Activated T-helper 1 cell treated with anti-CD3 and anti-CD28 coated beads, Interleukin-2, amount 50 U/mL, for 16 hours (primary cell): ENCODE measurements around the gene ZNF274.
"Not testable (repeated sequence)": the region's sequence is repeated elsewhere in the genome, so short reads cannot be mapped to it uniquely, and the experiment has no call there.

Source experiments
- DNase-seq, 2 donors: peaks; one replicate each; pipeline ENCODE4 v3.0.0-alpha.2; 2020; ENCODE audit warnings: low read depth in 1 of 2, low spot score in 1 of 2

The ZNF274 gene

GRCh38 chr19:58182989-58183816 lies at the start of gene ZNF274:
Gene ZNF274, plus strand, starts transcription at chr19:58183061. Its CDS starts 905 bp downstream, at chr19:58183966.
- peak; percentile 84 to 86 for DNase-seq

DNA sequence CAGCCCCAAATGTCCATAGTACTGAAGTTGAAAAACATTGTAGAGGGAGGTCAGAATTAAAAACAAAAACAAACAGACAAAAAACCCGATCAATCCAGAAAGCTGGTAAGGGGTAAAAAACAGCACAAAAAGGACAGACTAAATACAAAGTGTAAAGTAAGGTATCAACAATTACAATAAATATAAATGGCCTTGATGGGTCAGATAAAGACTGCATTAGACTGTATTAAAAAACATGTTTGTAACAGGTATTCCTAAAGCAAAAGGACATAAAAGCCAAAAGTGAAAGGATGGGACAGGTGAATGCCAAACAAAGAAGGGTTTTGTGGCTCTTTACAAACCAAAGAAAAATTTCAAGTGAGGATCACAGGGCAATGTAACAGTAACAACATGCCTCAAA lies 48.6 kb upstream of the ZNF274 start:
- DNase-seq = no peak

DNA sequence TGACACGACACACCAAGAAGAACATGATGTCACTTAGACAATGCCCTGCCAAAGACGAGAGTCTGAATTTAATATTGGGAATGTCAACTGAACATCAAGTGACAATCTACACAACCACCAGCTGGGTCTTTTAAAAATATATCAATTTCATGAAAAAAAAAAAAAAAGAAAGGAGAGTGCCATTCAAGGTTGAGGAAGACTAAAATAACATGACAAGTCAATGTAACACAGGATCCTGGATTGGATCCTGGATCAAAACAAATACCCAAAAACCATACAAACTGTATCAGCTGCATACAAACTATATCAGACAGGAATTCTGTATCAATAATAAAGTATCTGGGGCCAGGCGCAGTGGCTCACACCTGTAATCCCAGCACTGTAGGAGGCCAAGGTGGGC lies 37.0 kb upstream of the ZNF274 start:
- no peak for DNase-seq

DNA sequence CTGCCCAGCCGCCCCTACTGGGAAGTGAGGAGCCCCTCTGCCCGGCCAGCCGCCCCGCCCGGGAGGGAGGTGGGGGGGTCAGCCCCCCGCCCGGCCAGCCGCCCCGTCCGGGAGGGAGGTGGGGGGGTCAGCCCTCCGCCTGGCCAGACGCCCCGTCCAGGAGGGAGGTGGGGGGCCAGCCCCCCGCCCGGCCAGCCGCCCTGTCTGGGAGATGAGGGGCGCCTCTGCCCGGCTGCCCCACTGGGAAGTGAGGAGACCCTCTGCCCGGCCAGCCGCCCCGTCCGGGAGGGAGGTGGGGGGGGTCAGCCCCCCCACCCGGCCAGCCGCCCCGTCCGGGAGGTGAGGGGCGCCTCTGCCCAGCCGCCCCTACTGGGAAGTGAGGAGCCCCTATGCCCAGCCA lies 35.4 kb upstream of the ZNF274 start:
- not testable (repeated sequence) for DNase-seq

DNA sequence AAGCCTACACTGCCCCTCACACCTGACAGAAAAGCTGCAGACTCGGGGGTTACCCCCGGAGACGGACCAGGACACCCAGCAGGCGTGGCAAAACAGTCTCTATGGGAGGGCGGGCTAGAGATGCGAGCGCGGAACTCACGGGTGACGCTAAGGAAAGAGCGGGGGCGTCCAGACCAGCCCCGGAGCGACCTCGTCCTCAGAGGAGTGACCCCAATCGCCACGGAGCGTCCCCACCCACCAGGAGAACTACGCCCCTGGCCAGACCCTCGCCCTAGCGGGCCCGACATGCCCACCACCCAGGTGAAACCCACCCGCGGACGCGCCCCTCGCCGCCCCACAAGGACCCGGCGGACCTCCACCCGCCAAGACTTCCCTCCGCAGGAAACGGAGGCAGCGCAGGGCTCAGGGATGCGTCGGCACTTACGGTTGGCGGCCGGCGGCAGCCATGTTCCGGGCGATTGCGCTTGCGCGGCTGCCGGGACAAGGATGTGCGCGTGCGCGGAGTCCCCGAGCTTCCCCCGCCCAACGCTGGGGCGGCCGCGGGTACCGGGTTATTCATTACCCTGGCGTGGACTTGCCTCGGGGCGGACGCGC lies 32.4 kb upstream of the ZNF274 start, which contains the start of gene ZNF329:
Gene ZNF329, minus strand, starts transcription at position 462 of the 594 bp plus-strand sequence. CDS start 21,286 bp downstream, outside the sequence.
- DNase-seq = peak; percentile 88 to 89

GRCh38 chr19:58153386-58153785 lies 29.5 kb upstream of the ZNF274 start:
- DNase-seq = no peak

DNA sequence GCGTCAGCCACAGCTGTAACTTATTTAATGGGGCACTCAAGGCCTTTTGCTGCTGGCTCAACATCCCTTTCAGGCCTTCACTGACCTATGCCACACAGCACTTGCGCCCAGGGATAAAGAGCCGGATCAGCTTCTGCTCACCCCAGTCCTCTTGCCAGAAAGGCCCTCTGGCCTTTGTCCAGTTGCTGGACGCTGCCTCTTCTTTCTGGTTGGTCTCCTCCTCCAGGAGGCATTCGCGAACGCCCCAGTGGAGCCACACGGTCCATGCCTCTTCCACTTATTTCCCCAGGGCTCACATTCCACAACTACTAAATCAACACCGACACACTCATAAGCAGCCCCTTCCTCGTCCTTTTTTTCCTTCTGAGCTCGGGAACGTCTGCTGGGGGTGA lies 28.6 kb upstream of the ZNF274 start:
- DNase-seq = no peak

DNA sequence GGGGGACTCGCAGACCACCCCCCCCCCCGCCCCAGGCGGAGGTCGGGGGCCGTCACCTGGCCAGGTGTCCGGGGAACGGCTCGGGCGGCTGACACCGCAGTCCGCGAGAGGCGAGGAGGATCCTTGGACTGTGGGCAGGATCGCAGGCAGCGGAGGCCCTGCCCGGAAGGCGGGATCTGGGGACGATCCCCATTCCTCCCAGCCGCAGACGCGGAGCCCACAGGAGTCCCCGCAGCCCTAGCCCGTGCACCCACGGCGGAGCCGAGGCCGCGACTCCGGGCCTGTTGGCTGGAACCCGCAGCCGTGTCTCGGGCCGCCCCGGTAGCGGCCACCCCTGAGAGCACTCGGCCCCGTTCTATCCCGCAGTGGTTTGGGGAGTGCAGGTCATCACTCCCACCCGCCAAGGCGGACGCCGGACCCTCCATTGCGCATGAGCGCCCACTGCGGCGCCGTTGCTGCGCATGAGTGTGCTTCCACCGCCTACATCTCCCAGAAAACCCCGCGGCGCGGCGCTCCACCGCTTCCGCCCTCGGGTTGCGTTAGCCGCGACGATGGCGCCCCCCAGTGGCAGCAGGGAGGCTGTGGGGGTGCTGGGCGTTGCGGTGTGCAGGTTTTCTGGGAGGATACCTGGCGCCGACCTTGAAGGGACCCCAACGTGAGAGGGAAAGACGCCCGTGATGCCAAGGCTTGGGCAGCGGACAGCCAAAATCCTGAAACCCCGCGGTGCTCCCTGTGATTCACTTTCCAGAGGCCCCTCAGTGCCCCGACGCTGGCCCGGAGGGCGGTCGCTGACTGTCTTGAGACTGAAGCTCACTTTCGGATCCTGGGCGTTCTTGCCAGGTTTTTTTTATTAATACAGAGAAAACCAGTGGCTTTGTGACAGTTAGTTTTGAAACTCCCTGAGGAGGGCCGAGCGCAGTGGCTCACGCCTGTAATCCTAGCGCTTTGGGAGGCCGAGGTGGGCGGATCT lies 27.9 kb upstream of the ZNF274 start:
- DNase-seq = peak; percentile 98 to 99

- DNase-seq = no peak
These were observed 25.7 kb upstream of the ZNF274 start for GRCh38 chr19:58157045-58157728.

DNA sequence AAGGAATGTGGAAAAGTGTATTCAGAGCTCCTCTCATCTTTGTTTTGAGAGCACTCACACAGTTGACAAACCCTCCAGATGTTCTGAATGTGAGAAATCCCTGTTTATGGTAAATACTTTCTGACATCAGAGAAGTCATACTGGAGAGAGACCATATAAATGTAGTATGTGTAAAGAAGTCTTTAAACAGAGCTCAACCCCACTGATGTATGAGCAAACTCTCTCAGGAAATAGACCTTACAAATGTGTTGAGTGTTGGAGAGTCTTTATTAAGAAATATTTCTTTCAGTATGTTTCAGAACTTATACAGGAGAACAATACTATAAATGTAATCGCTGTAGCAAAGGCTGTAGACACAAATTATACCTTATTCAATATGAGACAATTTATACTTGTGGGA lies 16.6 kb upstream of the ZNF274 start:
- no peak for DNase-seq

DNA sequence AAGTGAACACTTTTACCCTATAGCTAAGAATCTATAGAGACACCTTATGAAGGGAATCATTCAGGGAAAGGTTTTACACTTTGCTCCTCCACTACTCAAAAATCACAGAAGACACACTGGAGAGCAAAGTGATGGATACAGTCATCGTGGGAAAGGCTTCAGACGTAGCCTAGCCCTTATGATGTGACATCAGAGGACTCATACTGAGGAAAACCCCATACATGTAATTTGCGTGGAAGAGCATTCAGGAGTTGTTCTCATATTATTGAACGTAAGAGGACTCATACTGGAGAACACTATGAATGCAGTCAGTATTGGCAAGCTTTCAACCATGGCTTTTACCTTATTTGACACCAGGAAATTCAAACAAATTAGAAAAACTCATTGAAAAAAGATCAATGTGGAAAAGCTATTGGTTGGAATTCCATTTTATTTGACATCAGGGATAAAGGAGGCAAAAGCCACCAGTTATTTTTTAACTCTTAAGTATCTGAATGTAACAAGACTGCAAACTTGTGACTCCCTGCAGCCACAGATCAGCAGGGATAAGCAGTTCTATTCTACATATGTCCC lies 16.1 kb upstream of the ZNF274 start:
- no peak for DNase-seq

DNA sequence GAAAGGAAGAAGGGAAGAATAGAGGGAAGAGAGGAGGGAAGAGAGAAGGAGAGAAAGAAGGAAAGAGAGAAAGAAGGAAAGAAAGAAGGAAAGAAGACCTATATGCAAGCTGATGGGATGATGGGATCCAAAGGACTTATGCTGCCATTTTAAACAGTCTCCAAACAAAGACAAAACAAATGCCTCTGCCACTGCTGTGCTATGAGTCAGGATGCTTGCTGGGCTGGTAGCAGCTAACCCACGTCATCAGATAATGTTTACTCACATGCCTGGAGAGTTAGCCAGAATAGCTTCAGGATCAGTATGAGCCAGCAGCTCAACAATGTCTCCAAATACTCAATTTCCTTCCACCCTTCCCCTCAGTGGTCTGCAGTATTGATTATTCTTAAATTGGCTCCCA lies 12.0 kb upstream of the ZNF274 start:
- DNase-seq = no peak

DNA sequence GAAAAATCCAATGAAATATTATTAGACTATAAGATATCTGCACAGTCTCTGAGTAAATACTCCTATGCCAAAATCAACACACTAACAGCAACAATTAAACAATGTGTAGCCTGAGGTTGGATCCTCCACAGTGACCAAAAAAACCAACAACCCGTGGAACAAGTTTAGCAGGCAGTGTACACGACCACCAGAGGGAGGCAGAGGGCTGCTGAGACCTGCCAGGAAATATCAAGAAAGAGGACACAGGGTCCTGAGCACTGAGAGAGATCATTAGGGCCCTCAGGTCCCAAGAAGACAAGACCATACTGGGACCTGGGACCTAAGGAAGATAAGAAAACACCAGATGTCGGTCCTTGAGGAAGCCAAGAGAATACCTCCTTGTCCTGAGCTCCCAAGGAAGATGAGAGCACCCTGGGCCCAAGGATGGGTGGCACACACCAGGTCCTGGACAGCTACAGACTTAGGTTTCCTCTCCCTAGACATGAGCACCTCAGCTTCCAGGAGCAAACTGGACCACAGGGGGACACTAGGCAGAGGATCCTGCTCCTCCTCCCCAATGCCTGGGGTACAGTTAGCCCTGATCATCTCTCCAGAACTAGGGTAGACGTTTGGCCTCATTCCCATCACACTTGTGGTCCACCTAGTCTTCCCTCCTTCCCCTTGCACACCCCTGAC lies 822 bp upstream of the ZNF274 start:
- peak; percentile 9 to 21 for DNase-seq

- peak; percentile 70 to 72 for DNase-seq
These were observed 278 bp upstream of the ZNF274 start for GRCh38 chr19:58182577-58182988.

GRCh38 chr19:58183817-58184215 lies 955 bp downstream of the ZNF274 start:
- DNase-seq = peak in 1 of 2 donors; percentile 18

- no peak for DNase-seq
These were observed 14.2 kb downstream of the ZNF274 start for GRCh38 chr19:58196901-58197616.

DNA sequence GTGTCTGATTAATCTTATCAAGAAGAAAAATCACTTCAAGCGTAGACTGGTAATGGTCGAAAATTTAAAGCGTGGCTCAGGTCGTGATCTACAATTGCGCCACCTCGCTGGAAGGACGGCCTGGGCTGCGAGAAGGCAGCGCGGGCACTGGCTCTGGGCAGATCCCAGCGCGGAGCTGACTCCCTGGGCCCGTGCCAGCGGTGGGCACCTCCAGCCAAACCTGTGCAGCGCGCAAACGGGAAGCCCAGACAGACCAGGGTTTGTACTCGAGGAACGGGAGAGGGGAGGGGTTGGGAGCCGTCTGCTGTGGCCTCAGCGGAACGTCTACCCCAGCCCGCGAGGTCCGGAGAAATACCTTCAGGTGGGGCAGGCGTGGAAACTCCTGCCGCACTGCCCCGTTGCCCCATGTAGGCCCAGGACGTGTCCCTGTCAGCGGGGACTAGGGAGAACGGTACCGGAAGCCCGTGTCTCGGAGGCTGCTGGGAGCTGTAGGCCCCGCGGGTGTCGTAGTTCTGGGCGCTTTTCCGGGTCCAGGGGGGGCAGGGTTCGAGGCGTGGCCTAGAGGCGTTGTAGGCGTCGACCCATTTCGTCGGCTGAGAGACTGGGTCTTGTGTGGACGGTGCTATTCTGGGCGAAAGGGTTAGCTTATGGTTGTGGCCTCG lies 21.1 kb downstream of the ZNF274 start:
- no peak for DNase-seq

DNA sequence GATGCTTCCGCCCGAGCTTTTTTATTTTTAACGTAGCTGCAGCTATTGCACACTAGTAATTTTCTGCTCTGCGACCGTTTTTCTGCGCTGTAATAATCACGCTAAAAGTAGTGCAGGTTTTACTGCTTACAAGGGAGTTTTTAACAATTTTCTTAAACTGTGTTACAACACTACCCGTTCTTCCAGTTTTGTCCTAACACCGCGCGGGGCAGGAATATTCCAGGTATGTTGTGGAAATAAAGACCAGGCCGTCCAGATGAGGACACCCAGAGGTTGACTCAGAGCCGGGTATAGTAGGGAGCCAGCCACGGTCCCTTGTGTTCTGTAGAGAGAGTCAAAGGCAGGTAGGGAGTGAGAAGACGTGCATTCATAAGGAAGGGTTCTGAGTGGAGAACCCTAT lies 21.7 kb downstream of the ZNF274 start:
- no peak for DNase-seq

DNA sequence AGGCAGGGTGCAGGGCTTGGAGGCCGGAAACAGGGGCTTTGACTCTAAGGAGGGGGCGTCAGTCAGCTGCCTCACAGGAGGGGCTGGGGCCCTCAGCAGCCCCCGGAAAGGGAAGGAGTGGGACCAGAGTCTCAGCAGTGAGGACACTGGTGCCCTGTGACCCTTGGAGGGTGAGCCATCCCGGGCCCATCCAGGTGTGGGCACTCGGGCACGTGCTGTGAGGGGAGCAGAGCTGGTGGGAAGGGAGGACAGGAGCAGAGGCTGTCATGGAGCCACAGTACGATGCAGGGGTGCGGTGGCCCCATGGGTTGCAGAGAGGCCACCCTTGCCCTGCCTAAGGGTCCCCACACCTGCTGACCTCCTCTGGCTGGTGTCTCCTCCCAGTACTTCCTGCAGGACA lies 26.7 kb downstream of the ZNF274 start:
- DNase-seq = no peak
